ENCODE data around the gene MORN1.

Gene MORN1

DNA sequence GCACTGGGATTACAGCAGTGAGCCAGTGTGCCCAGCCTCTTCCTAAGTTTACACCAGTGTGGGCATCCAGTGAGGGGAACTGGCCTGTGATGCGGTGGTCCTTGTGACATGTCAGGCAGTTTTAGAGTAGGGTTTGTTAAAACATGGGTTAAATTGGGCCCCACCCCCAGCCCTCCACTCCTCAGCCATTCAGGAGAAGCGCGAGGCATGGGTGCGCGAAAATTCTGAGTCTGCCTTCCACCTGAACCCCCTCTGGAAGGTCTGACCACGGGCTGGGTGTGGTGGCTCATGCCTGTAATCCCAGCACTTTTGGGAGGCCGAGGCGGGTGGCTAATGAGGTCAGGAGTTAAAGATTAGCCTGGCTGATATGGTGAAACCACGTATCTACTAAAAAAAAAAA, 111.5 kb downstream of the MORN1 start:
- H3K4me3 ChIP-seq (replicated peaks; ENCODE audit: low read depth, low read length): no peak overlapping the region
- no peak for DNase-seq (ENCODE audit: low read depth)

DNA sequence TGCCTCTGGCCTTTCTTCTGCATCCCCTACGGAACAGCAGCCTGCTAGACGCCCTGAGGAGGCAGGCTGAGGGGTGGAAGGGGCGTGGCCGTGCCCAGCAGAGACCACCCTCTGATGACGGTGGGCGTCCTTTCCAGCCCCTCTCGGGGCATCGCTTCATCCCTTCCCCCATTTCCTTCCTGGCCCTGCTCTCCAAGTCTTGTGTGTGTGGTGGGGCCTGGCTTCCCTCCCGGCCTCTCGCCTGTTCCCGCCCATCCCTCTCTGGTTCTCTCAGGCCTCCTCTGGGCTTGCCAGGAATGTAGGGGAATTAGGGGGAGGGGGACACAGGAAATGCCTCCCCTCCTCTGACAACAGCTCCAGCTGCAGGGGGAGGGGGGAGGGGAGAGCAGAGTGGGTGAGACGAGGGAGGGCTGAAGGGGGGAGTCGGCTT, 112.1 kb downstream of the MORN1 start:
- no peak overlapping the region for H3K4me3 ChIP-seq (replicated peaks; ENCODE audit: low read depth, low read length)
- TF ChIP-seq, protein P1, sequence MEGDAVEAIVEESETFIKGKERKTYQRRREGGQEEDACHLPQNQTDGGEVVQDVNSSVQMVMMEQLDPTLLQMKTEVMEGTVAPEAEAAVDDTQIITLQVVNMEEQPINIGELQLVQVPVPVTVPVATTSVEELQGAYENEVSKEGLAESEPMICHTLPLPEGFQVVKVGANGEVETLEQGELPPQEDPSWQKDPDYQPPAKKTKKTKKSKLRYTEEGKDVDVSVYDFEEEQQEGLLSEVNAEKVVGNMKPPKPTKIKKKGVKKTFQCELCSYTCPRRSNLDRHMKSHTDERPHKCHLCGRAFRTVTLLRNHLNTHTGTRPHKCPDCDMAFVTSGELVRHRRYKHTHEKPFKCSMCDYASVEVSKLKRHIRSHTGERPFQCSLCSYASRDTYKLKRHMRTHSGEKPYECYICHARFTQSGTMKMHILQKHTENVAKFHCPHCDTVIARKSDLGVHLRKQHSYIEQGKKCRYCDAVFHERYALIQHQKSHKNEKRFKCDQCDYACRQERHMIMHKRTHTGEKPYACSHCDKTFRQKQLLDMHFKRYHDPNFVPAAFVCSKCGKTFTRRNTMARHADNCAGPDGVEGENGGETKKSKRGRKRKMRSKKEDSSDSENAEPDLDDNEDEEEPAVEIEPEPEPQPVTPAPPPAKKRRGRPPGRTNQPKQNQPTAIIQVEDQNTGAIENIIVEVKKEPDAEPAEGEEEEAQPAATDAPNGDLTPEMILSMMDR (IDR thresholded peaks at IDR 0.05; ENCODE audit: low read length, missing control alignments): no peak
- DNase-seq (ENCODE audit: low read depth): peak; percentile 97

More for the DNA sequence above, 111.5 kb downstream of the MORN1 start:
- TF ChIP-seq, protein P1 (IDR thresholded peaks at IDR 0.05; ENCODE audit: low read length, missing control alignments): no peak

DNA sequence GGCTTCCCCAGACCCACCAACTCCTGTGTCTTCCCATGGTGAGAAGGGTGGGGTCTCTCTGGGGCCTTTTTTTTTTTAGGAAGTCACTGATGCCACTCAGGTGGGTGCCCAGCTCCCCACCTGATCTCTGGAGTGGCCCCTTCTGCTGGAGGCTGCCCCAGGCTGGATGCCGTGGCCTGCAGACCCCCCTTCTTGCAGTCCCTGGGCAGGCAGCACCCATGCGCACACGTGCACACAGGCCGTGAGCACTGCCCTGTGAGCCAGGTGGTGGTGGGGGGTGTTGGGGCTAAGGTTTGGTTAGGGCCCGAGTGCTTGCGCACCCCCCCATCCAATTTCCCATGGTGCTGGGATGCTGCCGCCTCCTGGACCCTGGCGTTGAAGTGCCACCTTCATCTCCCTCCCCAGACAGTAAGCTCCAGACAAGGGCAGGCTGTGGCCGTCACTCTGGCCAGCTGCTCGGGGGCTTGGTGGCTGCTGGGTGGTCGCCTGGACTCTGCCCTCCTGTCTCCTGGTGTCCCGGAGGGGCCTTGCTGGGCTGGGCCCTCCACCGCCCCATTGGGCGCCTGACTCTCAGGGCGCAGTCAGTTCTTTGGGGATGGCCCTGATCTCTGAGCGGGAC, 112.7 kb downstream of the MORN1 start:
- H3K4me3 ChIP-seq (replicated peaks; ENCODE audit: low read depth, low read length): no peak overlapping the region
- DNase-seq (ENCODE audit: low read depth): no peak

DNA sequence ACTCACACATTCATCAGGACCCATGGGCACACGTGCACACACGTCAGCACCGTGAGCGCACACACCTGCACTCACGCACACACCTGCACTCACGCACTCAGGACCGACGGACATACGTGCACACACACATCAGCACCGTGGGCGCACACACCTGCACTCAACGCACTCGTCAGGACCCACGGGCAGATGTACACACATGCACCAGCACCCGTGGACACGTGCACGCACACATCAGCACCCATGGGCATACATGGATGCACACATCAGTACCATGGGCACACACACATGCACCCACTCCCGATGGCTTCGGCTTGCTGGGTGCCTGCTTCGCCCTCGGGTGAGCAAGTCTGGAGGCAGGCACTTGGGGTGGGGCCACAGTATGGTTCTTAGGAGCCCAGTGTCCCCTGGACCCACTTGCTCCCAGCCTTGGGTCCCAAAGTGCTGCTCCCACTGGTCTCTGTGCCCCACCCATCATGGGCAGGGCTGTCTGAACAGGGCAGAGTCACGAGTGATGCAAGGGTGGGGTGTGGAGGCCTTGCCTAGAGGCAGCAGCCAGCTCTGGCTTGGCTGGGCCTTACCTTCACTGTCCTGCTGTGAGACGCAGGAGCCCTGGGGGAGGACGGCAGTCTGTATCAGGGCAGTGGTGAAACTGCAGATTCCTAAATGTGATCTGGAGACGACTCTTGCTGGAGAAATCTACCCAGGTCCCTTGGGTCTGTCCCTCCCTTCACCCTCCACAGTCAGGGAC, 113.4 kb downstream of the MORN1 start:
- no peak for DNase-seq (ENCODE audit: low read depth)
- TF ChIP-seq, protein P1 (IDR thresholded peaks at IDR 0.05; ENCODE audit: low read length, missing control alignments): no peak
- H3K4me3 ChIP-seq (replicated peaks; ENCODE audit: low read depth, low read length): no peak overlapping the region

More for the DNA sequence above, 112.7 kb downstream of the MORN1 start:
- TF ChIP-seq, protein P1 (IDR thresholded peaks at IDR 0.05; ENCODE audit: low read length, missing control alignments): no peak

DNA sequence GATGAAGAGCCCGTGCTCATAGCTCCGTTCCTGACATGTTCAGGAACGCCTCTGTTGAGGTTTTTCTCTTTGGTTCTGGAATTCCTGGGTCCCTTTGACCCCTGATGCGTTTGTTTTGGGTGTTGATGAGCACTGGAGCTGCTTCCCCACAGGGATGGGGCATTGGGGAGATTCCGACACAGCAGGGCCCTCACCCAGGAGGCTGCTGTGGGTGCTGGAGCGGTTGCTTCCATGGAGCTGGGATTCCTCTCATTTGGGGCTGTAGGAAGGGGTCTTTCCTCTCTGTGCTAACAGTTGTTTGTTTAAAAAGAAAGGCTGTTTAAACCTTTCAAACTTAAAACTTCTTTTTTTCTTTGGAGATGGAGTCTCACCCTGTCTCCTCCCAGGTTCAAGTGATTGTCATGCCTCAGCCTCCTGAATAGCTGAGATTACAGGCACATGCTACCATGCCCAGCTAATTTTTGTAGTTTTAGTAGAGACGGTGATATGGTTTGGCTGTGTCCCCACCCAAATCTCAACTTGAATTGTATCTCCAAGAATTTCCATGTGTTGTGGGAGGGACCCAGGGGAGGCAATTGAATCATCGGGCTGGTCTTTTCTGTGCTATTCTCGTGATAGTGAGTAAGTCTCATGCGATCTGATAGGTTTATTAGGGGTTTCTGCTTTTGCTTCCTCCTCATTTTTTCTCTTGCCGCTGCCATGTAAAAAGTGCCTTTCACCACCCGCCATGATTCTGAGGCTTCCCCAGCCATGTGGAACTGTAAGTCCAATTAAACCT, 114.4 kb downstream of the MORN1 start:
- no peak overlapping the region for H3K4me3 ChIP-seq (replicated peaks; ENCODE audit: low read depth, low read length)
- TF ChIP-seq, protein P1 (IDR thresholded peaks at IDR 0.05; ENCODE audit: low read length, missing control alignments): no peak
- peak; percentile 64 for DNase-seq (ENCODE audit: low read depth)

DNA sequence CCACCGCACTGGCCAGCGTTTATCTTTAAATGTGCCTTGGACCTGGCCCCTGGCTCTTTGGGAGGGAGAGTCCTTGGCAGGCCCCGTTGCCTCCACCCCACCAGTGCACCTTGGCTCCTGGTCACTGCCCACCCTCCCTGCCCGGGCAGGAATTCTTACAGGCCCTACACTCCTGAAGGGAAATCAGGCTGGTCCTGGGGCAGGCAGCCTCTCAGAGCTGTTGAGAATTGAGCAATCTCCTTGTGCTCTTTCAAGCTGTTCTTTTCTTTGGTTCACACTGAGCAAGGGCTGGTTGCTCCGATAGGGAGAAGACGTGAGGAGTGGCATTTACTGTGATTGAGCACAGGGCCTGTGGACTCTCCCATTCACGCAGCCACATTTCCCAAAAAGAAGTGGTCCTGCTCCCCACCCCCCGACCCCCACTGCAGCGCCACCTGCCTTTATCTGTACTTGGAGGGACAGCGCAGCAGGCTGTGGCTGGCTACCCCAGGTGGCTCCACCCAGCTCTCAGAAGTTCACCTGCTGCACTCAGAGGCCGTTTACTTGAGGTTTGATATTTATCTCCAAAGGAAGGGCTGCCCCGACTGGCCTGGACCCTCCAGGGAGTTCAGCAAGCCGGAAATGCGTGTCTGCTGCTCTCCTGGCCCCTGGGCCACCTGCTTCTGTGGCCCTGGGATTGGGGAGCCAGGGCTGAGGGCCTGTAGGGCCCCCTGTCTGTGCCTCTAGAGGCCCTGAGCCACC, 115.4 kb downstream of the MORN1 start:
- TF ChIP-seq, protein P1 (IDR thresholded peaks at IDR 0.05; ENCODE audit: low read length, missing control alignments): no peak
- no peak overlapping the region for H3K4me3 ChIP-seq (replicated peaks; ENCODE audit: low read depth, low read length)
- peak; percentile 71 for DNase-seq (ENCODE audit: low read depth)
